HEK293T (cell line): ENCODE results near the gene SAMD4B.

Experiments used
- CTCF ChIA-PET: fragments of 350-600 bp; formaldehyde crosslinking; extraction: SDS; loops from one replicate; lab custom pipeline; 2021; ENCODE audit warnings: antibody characterized with exemption, inconsistent platforms; lab: Yijun Ruan, JAX
- POLR2A ChIA-PET: fragments of 350-600 bp; formaldehyde crosslinking; extraction: SDS; loops from one replicate; lab custom pipeline; 2020; ENCODE audit warnings: antibody characterized with exemption, inconsistent platforms; lab: Yijun Ruan, JAX
- DNase-seq: peaks from one replicate; pipeline ENCODE4 v3.0.0; 2012; ENCODE audit warnings: mixed read lengths; ENCODE audit errors: extremely low spot score
- ARNT ChIP-seq: fragments of 450-650 bp; IDR thresholded peaks from 2 replicates; pipeline ENCODE4 v1.6.1; 2017; ENCODE audit warnings: mild to moderate bottlenecking
- BHLHE40 ChIP-seq: fragments of 450-650 bp; IDR thresholded peaks from 2 replicates; pipeline ENCODE4 v1.6.1; 2016; ENCODE audit warnings: mild to moderate bottlenecking, moderate library complexity, borderline replicate concordance
- CTBP1 ChIP-seq: fragments of 450-650 bp; IDR thresholded peaks from 2 replicates; pipeline ENCODE4 v1.6.1; 2016; ENCODE audit warnings: borderline replicate concordance
- ELF4 ChIP-seq: fragments of 450-650 bp; IDR thresholded peaks from 2 replicates; pipeline ENCODE4 v1.6.1; 2017; ENCODE audit warnings: antibody characterized with exemption
- FOXA1 ChIP-seq: fragments of 450-650 bp; IDR thresholded peaks from 2 replicates; pipeline ENCODE4 v1.6.1; 2016; ENCODE audit warnings: mild to moderate bottlenecking
- FOXK2 ChIP-seq: fragments of 450-650 bp; IDR thresholded peaks from 2 replicates; pipeline ENCODE4 v1.6.1; 2016; ENCODE audit warnings: mild to moderate bottlenecking
- FOXM1 ChIP-seq: fragments of 450-650 bp; IDR thresholded peaks from 2 replicates; pipeline ENCODE4 v1.6.1; 2017; ENCODE audit warnings: mild to moderate bottlenecking, borderline replicate concordance
- HDGF ChIP-seq: fragments of 450-650 bp; IDR thresholded peaks from 2 replicates; pipeline ENCODE4 v1.6.1; 2017; ENCODE audit warnings: antibody characterized with exemption, borderline replicate concordance
- L3MBTL2 ChIP-seq: fragments of 450-650 bp; conservative IDR thresholded peaks from 2 replicates; pipeline ENCODE4 v1.6.1; 2016; ENCODE audit warnings: mild to moderate bottlenecking
- LEF1 ChIP-seq: fragments of 450-650 bp; IDR thresholded peaks from 2 replicates; pipeline ENCODE4 v1.6.1; 2017; ENCODE audit warnings: mild to moderate bottlenecking, borderline replicate concordance
- NFRKB ChIP-seq: fragments of 450-650 bp; IDR thresholded peaks from 2 replicates; pipeline ENCODE4 v1.6.1; 2016; ENCODE audit warnings: mild to moderate bottlenecking, moderate library complexity
- PKNOX1 ChIP-seq: fragments of 450-650 bp; IDR thresholded peaks from 2 replicates; pipeline ENCODE4 v1.6.1; 2016
- SP1 ChIP-seq: fragments of 450-650 bp; IDR thresholded peaks from 2 replicates; pipeline ENCODE4 v1.6.1; 2017
- SUZ12 ChIP-seq: fragments of 450-650 bp; IDR thresholded peaks from 2 replicates; pipeline ENCODE4 v1.6.1; 2016; ENCODE audit warnings: mild to moderate bottlenecking
- TARDBP ChIP-seq: fragments of 450-650 bp; IDR thresholded peaks from 2 replicates; pipeline ENCODE4 v1.6.1; 2016
- ZNF384 ChIP-seq: fragments of 450-650 bp; IDR thresholded peaks from 2 replicates; pipeline ENCODE4 v1.6.1; 2016

The SAMD4B gene

GRCh38 chr19:39434123-39435076, 92.2 kb downstream of the SAMD4B start:
- DNase-seq: no peak
- ChIA-PET POLR2A (interaction anchor here (0.9 to 2.5 kb wide), 19 partner anchors 7 to 112 kb away, joined by 3 to 78 read pairs (median 12); partner anchors contain the start of genes EID2B, MED29, PAF1 and SAMD4B), CTCF (interaction anchor here (1.5 kb wide), 2 partner anchors 13 to 23 kb away, joined by 4 to 5 read pairs; partner anchors contain the start of gene PLEKHG2)
- TF ChIP-seq PKNOX1 (no peak), ARNT (no peak), SUZ12 (no peak), BHLHE40 (no peak), LEF1 (no peak), FOXM1 (no peak), HDGF (no peak), SP1 (no peak), FOXA1 (no peak), L3MBTL2 (no peak), ELF4 (no peak), CTBP1 (no peak), NFRKB (no peak), ZNF384 (no peak), TARDBP (no peak), FOXK2 (no peak)
